ENCODE measurements around the gene UGT1A7.
"Not testable (repeated sequence)": the region's sequence is repeated elsewhere in the genome, so short reads cannot be mapped to it uniquely, and the experiment has no call there.

UGT1A7 gene

DNA sequence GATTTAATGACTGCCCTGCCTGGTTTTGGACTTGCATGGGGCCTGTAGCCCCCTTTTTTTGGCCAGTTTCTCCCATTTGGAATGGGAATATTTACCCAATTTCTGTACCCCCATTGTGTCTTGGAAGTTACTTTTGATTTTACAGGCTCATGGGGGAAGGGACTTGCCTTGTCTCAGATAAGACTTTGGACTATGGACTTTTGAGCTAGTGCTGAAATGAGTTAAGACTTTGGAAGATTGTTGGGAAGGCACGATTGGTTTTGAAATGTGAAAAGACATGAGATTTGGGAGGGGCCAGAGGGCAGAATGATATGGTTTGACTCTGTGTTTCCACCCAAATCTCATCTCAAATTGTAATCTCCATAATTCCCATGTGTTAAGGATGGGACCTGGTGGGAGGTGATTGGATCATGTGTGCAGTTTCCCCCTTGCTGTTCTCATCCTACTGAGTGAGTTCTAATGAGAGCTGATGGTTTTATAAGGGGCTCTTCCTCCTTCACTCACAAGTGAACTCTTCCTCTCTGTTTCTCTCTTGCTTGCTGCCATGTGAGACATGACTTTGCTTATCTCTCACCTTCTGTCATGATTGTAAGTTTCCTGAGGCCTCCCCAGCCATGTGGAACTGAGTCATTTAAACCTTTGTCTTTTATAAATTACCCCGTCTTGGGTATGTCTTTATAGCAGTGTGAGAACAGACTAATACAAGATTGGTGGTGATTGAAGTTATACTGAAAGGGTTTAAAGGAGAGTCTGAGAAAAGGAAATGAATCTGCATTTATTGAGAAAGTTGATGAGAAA, 69.7 kb downstream of the UGT1A7 start:
- H3K36me3 ChIP-seq (ENCODE audit: insufficient read depth, low read length); H3K27me3 ChIP-seq (ENCODE audit: insufficient read depth, low read length); H3K4me1 ChIP-seq (ENCODE audit: insufficient read depth, low read length); H3K4me3 ChIP-seq (ENCODE audit: low read length); H3K9ac ChIP-seq (ENCODE audit: low read depth, low read length); H3K27ac ChIP-seq (ENCODE audit: low read depth, low read length): not testable (repeated sequence)
- 93% methylated on average over 2 of the region's 2 CpGs for WGBS
- peaks cover 22% of the 10 kb centered on the region for H3K9me3 ChIP-seq (ENCODE audit: insufficient read depth, low read depth, low read length)

DNA sequence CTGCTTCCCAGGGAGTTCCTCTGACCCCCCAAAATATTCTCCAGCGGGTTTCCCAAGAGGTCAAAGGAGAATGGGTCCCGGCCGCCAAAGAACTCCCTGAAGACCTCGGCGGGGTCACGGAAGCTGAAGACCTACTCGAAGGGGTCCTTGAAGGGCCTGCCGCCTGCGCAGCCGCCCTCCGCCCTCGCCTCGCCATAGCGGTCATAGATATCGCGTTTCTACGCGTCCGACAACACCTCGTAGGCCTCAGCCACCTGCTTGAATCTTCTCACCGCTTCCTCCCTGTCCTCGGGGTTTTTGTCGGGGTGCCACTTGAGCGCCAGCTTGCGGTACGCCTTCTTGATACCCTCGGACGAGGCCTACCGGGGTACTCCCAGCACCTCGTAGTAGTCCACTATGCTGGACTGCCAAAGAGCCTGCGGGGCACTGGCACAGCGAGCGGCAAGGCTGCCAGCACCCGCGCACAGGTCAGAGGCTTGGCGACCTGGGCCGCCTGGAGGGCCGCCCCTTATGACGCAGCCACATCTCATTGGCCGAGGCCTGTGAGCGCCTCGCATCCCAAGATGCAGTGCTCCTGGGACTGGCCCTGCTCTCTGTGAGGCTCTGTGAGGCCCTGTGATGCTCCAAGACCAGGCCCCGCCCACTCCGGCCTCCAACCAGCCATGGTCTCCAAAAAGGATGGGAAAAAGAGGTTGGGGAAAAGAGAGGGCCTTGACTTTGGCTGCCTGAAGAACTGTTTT, 73.3 kb downstream of the UGT1A7 start:
- H3K36me3 ChIP-seq (ENCODE audit: insufficient read depth, low read length) = no peaks in the 10 kb centered on the region
- peaks cover 16% of the 10 kb centered on the region for H3K9me3 ChIP-seq (ENCODE audit: insufficient read depth, low read depth, low read length)
- no peak overlapping the region for H3K4me3 ChIP-seq (ENCODE audit: low read length)
- H3K9ac ChIP-seq (ENCODE audit: low read depth, low read length) = no peak overlapping the region
- WGBS = 96% methylated on average over 42 of the region's 44 CpGs
- no peaks in the 10 kb centered on the region for H3K4me1 ChIP-seq (ENCODE audit: insufficient read depth, low read length)
- no peak overlapping the region for H3K27ac ChIP-seq (ENCODE audit: low read depth, low read length)
- no peaks in the 10 kb centered on the region for H3K27me3 ChIP-seq (ENCODE audit: insufficient read depth, low read length)

DNA sequence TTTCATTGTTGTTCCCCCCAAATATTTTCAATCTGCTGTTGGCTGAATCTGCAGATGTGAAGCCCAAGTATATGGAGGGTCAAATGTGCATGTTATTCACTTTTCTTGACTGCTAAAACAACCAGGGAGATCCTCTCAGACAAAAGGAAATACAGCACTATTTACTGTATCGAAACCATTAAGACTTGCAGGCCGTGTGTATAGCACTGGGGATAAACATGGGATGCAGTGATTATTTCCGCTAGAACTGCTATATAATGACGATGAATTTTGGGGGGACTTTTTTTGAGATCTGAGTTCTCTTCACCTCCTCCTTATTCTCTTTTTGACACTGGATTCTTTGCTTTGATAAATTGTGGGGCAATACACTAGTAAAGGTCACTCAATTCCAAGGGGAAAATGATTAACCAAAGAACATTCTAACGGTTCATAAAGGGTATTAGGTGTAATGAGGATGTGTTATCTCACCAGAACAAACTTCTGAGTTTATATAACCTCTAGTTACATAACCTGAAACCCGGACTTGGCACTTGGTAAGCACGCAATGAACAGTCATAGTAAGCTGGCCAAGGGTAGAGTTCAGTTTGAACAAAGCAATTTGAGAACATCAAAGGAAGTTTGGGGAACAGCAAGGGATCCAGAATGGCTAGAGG, 74.9 kb downstream of the UGT1A7 start:
- H3K4me1 ChIP-seq (ENCODE audit: insufficient read depth, low read length) = no peaks in the 10 kb centered on the region
- H3K4me3 ChIP-seq (ENCODE audit: low read length) = no peak overlapping the region
- no peaks in the 10 kb centered on the region for H3K36me3 ChIP-seq (ENCODE audit: insufficient read depth, low read length)
- H3K9me3 ChIP-seq (ENCODE audit: insufficient read depth, low read depth, low read length) = peaks cover 6% of the 10 kb centered on the region
- H3K27me3 ChIP-seq (ENCODE audit: insufficient read depth, low read length) = no peaks in the 10 kb centered on the region
- no peak overlapping the region for H3K9ac ChIP-seq (ENCODE audit: low read depth, low read length)
- H3K27ac ChIP-seq (ENCODE audit: low read depth, low read length) = no peak overlapping the region
- 92% methylated on average over 5 of the region's 7 CpGs for WGBS

DNA sequence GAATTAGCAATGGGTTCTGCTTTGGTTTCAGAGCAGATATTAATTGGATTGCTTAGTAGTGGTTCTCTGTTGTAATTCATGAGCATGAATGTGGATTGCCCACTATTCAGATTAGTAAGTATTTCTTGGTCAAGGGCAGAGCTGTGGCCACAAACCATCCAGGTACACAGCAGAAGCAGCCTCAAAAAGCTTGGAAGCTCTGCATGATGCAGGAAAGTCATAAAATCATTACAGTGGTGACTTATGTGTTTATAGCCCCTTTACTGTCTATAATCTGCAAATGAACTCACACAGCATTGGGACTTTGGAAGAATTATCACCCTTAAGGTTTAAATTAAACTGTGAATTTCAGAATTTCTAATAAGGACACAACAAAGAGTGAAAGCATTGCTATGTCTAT, 76.4 kb downstream of the UGT1A7 start:
- Histone ChIP-seq H3K9me3 (ENCODE audit: insufficient read depth, low read depth, low read length) (no peaks in the 10 kb centered on the region), H3K4me1 (ENCODE audit: insufficient read depth, low read length) (no peaks in the 10 kb centered on the region), H3K9ac (ENCODE audit: low read depth, low read length) (no peak overlapping the region), H3K27me3 (ENCODE audit: insufficient read depth, low read length) (no peaks in the 10 kb centered on the region), H3K27ac (ENCODE audit: low read depth, low read length) (no peak overlapping the region), H3K36me3 (ENCODE audit: insufficient read depth, low read length) (no peaks in the 10 kb centered on the region), H3K4me3 (ENCODE audit: low read length) (no peak overlapping the region)

DNA sequence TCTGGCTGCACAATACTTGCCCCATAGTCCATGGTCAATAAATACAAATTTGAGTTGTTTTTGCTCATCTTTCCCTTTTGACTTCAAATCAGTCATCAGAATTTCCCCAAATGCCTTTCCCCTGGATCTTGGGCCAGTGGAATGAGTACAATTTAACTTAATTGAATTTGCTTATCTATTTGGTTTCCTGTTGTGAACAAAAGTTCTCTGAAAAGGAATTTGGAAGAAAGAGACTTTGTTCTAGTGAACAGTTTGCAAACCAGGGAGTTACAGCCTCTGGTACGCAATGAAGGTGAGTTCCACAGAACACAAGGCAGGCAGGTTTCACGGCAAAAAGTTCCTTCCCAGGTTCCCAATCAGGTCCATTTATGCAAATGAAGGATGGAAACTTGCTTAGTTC, 77.1 kb downstream of the UGT1A7 start:
- Histone ChIP-seq H3K4me1 (ENCODE audit: insufficient read depth, low read length) (no peaks in the 10 kb centered on the region), H3K4me3 (ENCODE audit: low read length) (no peak overlapping the region), H3K36me3 (ENCODE audit: insufficient read depth, low read length) (no peaks in the 10 kb centered on the region), H3K9me3 (ENCODE audit: insufficient read depth, low read depth, low read length) (no peaks in the 10 kb centered on the region), H3K9ac (ENCODE audit: low read depth, low read length) (no peak overlapping the region), H3K27ac (ENCODE audit: low read depth, low read length) (no peak overlapping the region), H3K27me3 (ENCODE audit: insufficient read depth, low read length) (no peaks in the 10 kb centered on the region)
- WGBS = 92% methylated on average over 2 of the region's 2 CpGs

DNA sequence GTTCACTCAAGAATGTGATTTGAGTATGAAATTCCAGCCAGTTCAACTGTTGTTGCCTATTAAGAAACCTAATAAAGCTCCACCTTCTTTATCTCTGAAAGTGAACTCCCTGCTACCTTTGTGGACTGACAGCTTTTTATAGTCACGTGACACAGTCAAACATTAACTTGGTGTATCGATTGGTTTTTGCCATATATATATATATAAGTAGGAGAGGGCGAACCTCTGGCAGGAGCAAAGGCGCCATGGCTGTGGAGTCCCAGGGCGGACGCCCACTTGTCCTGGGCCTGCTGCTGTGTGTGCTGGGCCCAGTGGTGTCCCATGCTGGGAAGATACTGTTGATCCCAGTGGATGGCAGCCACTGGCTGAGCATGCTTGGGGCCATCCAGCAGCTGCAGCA, 78.3 kb downstream of the UGT1A7 start, which contains the start of gene UGT1A1:
TSS of gene UGT1A1 (plus strand) at position 228 of the 400 bp plus-strand sequence. CDS start at position 246, 18 bp downstream.
- Histone ChIP-seq H3K9me3 (ENCODE audit: insufficient read depth, low read depth, low read length) (no peaks in the 10 kb centered on the region), H3K27me3 (ENCODE audit: insufficient read depth, low read length) (no peaks in the 10 kb centered on the region), H3K27ac (ENCODE audit: low read depth, low read length) (no peak within 1 kb of the TSS), H3K4me1 (ENCODE audit: insufficient read depth, low read length) (no peaks in the 10 kb centered on the region), H3K4me3 (ENCODE audit: low read length) (no peak within 1 kb of the TSS), H3K36me3 (ENCODE audit: insufficient read depth, low read length) (no peaks in the 10 kb centered on the region), H3K9ac (ENCODE audit: low read depth, low read length) (no peak within 1 kb of the TSS)
- 94% methylated on average over 5 of the region's 6 CpGs for WGBS

DNA sequence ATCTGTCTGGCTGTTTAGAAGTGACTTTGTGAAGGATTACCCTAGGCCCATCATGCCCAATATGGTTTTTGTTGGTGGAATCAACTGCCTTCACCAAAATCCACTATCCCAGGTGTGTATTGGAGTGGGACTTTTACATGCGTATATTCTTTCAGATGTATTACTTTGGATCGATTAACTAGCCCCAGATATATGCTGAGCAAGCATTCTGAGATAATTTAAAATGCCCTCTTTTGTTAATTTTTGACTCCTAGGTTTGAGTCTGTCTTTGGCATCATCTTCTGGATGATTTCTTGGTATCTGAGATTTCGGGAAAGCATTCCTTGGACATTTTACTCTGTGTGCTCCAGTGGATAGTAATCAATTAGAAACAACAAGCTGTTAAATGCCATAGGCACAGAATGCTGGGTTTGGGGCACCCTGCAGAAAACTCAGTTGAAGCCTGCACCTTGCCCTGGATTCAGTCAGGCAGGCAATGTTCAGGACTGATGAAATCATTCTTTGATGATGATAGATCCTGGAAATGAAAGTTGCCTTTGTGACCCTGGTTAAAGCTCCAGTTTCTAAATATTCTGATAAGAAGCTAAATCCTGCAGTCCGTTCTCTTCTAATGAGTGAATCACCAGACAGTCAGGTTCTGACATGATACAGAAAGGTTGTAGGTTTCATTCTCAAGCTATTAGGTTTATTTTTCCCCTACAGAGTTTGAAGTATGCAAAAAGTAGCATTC, 79.5 kb downstream of the UGT1A7 start:
- Histone ChIP-seq H3K9ac (ENCODE audit: low read depth, low read length) (no peak overlapping the region), H3K9me3 (ENCODE audit: insufficient read depth, low read depth, low read length) (no peaks in the 10 kb centered on the region), H3K36me3 (ENCODE audit: insufficient read depth, low read length) (no peaks in the 10 kb centered on the region), H3K4me1 (ENCODE audit: insufficient read depth, low read length) (no peaks in the 10 kb centered on the region), H3K4me3 (ENCODE audit: low read length) (no peak overlapping the region), H3K27me3 (ENCODE audit: insufficient read depth, low read length) (no peaks in the 10 kb centered on the region), H3K27ac (ENCODE audit: low read depth, low read length) (no peak overlapping the region)
- WGBS = 97% methylated on average over 4 of the region's 4 CpGs

DNA sequence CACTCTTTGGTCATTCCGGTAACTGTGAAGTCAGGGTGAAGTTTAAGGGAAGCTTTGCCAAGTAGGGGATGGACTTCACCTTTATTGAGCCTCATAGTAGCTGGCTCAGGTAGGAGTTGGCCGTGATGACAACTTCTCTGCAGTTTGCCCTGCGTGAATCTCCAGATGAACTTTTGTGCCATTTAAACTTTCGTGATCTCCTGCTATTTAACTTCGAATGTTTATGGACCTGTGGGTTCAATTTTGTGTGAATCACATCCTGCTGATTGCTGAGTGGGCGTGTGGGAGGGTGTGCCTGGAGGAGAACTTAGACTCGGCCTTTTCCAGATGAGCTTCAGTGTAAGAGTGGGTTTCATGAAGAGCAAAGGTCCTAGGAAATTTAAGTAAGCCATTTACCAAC, 82.6 kb downstream of the UGT1A7 start:
- Histone ChIP-seq H3K27ac (ENCODE audit: low read depth, low read length) (no peak overlapping the region), H3K36me3 (ENCODE audit: insufficient read depth, low read length) (no peaks in the 10 kb centered on the region), H3K9ac (ENCODE audit: low read depth, low read length) (no peak overlapping the region), H3K27me3 (ENCODE audit: insufficient read depth, low read length) (no peaks in the 10 kb centered on the region), H3K9me3 (ENCODE audit: insufficient read depth, low read depth, low read length) (no peaks in the 10 kb centered on the region), H3K4me1 (ENCODE audit: insufficient read depth, low read length) (no peaks in the 10 kb centered on the region), H3K4me3 (ENCODE audit: low read length) (no peak overlapping the region)
- 90% methylated on average over 7 of the region's 7 CpGs for WGBS

DNA sequence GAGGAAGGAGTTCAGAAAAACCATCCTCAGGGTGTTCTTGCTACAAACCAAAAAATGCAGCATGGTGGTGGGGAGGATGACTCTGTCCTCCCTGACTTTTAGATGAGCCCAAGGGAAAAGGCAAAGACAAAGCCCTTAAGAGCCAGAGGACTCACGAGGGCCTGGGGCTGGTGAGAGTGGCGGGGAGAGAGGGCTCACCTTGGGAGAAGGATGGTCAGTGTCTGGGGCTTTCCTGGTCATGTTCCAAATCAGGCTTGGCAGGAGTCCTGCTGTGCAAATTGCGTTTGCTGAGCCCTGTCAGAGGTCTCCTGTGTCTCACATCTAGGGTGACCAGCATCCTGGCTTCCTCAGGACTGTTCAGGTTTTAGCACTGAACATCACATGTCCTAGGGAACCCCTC, 83.1 kb downstream of the UGT1A7 start:
- Histone ChIP-seq H3K27ac (ENCODE audit: low read depth, low read length) (no peak overlapping the region), H3K27me3 (ENCODE audit: insufficient read depth, low read length) (no peaks in the 10 kb centered on the region), H3K4me1 (ENCODE audit: insufficient read depth, low read length) (no peaks in the 10 kb centered on the region), H3K9ac (ENCODE audit: low read depth, low read length) (no peak overlapping the region), H3K4me3 (ENCODE audit: low read length) (no peak overlapping the region), H3K36me3 (ENCODE audit: insufficient read depth, low read length) (no peaks in the 10 kb centered on the region), H3K9me3 (ENCODE audit: insufficient read depth, low read depth, low read length) (no peaks in the 10 kb centered on the region)
- 84% methylated on average over 3 of the region's 3 CpGs for whole genome bisulfite sequencing

DNA sequence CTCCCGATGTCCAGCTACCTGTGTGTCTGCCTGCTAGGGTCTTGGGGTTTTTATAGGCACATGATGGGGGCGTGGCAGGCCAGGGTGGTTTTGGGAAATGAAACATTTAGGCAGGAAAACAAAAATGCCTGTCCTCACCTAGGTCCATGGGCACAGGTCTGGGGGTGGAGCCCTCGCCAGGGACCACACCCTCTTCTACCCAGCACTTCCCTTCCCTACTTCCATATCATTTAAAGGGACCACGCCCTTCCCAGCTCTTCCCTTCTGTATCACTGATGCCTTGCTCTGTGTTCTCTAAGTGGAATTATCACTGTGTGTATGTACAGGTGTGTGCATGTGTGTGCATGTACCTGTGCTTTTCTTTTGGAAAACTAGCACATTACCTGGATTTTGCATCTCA, 84.7 kb downstream of the UGT1A7 start:
- Histone ChIP-seq H3K4me1 (ENCODE audit: insufficient read depth, low read length) (no peaks in the 10 kb centered on the region), H3K27me3 (ENCODE audit: insufficient read depth, low read length) (no peaks in the 10 kb centered on the region), H3K9me3 (ENCODE audit: insufficient read depth, low read depth, low read length) (no peaks in the 10 kb centered on the region), H3K9ac (ENCODE audit: low read depth, low read length) (no peak overlapping the region), H3K27ac (ENCODE audit: low read depth, low read length) (no peak overlapping the region), H3K36me3 (ENCODE audit: insufficient read depth, low read length) (no peaks in the 10 kb centered on the region), H3K4me3 (ENCODE audit: low read length) (no peak overlapping the region)
- 84% methylated on average over 4 of the region's 4 CpGs for WGBS

DNA sequence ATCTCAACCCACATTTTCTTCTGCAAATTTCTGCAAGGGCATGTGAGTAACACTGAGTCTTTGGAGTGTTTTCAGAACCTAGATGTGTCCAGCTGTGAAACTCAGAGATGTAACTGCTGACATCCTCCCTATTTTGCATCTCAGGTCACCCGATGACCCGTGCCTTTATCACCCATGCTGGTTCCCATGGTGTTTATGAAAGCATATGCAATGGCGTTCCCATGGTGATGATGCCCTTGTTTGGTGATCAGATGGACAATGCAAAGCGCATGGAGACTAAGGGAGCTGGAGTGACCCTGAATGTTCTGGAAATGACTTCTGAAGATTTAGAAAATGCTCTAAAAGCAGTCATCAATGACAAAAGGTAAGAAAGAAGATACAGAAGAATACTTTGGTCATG, 86.4 kb downstream of the UGT1A7 start:
- no peak overlapping the region for H3K9ac ChIP-seq (ENCODE audit: low read depth, low read length)
- H3K36me3 ChIP-seq (ENCODE audit: insufficient read depth, low read length) = no peaks in the 10 kb centered on the region
- H3K27me3 ChIP-seq (ENCODE audit: insufficient read depth, low read length) = no peaks in the 10 kb centered on the region
- H3K9me3 ChIP-seq (ENCODE audit: insufficient read depth, low read depth, low read length) = no peaks in the 10 kb centered on the region
- H3K4me3 ChIP-seq (ENCODE audit: low read length) = no peak overlapping the region
- H3K27ac ChIP-seq (ENCODE audit: low read depth, low read length) = no peak overlapping the region
- WGBS = 75% methylated on average over 4 of the region's 4 CpGs
- H3K4me1 ChIP-seq (ENCODE audit: insufficient read depth, low read length) = no peaks in the 10 kb centered on the region
